Measurements from ENCODE around the gene SMPX. TPM values are rescaled to one million over a fixed set of nuclear protein-coding genes. Genes with fewer than 3 reads are reported as not detected.

Gene SMPX
- total RNA-seq, 1 donor from 2014 or later, result 3.5 TPM

DNA sequence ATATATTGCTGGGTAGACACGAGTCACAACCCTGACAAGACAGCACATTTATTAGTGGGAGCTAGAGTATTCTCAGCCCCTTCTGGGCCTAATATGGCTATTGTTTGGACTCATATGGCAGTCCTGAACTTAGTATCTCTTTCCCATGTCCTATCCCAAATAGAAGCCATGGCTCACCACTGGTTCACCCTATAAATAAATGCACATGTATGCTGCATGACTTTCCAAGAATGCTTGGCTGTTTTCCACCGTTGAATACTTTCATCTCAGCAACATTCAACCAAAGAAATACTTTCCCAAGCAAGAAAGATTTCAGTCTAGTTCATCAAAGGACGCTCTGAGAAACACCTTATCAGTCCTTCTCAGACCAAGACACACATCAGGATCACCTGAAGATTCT is 36.7 kb downstream of the SMPX start:
- H3K4me3 Mint-ChIP-seq, result no peak overlapping the region
- TF ChIP-seq, protein P1, sequence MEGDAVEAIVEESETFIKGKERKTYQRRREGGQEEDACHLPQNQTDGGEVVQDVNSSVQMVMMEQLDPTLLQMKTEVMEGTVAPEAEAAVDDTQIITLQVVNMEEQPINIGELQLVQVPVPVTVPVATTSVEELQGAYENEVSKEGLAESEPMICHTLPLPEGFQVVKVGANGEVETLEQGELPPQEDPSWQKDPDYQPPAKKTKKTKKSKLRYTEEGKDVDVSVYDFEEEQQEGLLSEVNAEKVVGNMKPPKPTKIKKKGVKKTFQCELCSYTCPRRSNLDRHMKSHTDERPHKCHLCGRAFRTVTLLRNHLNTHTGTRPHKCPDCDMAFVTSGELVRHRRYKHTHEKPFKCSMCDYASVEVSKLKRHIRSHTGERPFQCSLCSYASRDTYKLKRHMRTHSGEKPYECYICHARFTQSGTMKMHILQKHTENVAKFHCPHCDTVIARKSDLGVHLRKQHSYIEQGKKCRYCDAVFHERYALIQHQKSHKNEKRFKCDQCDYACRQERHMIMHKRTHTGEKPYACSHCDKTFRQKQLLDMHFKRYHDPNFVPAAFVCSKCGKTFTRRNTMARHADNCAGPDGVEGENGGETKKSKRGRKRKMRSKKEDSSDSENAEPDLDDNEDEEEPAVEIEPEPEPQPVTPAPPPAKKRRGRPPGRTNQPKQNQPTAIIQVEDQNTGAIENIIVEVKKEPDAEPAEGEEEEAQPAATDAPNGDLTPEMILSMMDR (IDR thresholded peaks at IDR 0.05; ENCODE audit: unreplicated experiment), result no peak
- H3K27ac Mint-ChIP-seq, result no peak overlapping the region
- no peaks in the 10 kb centered on the region for H3K9me3 Mint-ChIP-seq
- H3K4me1 Mint-ChIP-seq, result peaks cover 16% of the 10 kb centered on the region
- no peaks in the 10 kb centered on the region for H3K36me3 Mint-ChIP-seq
- H3K27me3 Mint-ChIP-seq (ENCODE audit: low read depth), result no peaks in the 10 kb centered on the region
- no peak for DNase-seq (ENCODE audit: low spot score in 2 of 2, unreplicated experiment in 2 of 2)

DNA sequence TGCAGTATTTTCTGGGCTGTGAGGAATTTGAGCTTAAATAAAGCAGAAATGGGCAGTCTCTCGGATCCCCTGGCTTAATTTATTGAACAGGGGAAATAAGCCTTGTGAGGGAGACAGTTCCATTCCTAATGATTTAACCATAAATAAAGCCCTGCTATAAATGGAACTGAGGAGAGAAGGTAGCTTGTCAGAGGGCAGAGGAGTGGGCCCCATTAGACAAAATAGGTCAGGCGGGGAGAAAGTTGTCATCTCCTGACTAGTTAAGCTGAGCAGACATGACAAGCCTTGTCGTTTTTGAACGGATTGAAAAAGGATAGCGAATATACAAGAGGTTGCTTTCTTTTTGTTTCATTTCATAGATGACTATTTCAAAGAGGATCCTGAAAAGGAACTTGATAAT is 39.3 kb downstream of the SMPX start:
- peaks cover 9% of the 10 kb centered on the region for H3K9me3 Mint-ChIP-seq
- DNase-seq (ENCODE audit: low spot score in 2 of 2, unreplicated experiment in 2 of 2), result no peak
- H3K27me3 Mint-ChIP-seq (ENCODE audit: low read depth), result no peaks in the 10 kb centered on the region
- H3K4me1 Mint-ChIP-seq, result peaks cover 11% of the 10 kb centered on the region
- H3K4me3 Mint-ChIP-seq, result no peak overlapping the region
- no peak overlapping the region for H3K27ac Mint-ChIP-seq
- TF ChIP-seq, protein P1 (IDR thresholded peaks at IDR 0.05; ENCODE audit: unreplicated experiment), result no peak
- no peaks in the 10 kb centered on the region for H3K36me3 Mint-ChIP-seq

- peaks cover 17% of the 10 kb centered on the region for H3K9me3 Mint-ChIP-seq
- TF ChIP-seq, protein P1 (IDR thresholded peaks at IDR 0.05; ENCODE audit: unreplicated experiment), result no peak
- no peak overlapping the region for H3K27ac Mint-ChIP-seq
- H3K4me3 Mint-ChIP-seq, result no peak overlapping the region
- no peaks in the 10 kb centered on the region for H3K36me3 Mint-ChIP-seq
- peaks cover 11% of the 10 kb centered on the region for H3K4me1 Mint-ChIP-seq
- no peaks in the 10 kb centered on the region for H3K27me3 Mint-ChIP-seq (ENCODE audit: low read depth)
- DNase-seq (ENCODE audit: low spot score in 2 of 2, unreplicated experiment in 2 of 2), result no peak
Observed at GRCh38 chrX:21717802-21718201, 40.1 kb downstream of the SMPX start.

GRCh38 chrX:21715825-21716224 is 42.1 kb downstream of the SMPX start:
- peaks cover 17% of the 10 kb centered on the region for H3K9me3 Mint-ChIP-seq

GRCh38 chrX:21715337-21715736 is 42.6 kb downstream of the SMPX start:
- peaks cover 17% of the 10 kb centered on the region for H3K9me3 Mint-ChIP-seq
- H3K36me3 Mint-ChIP-seq, result no peaks in the 10 kb centered on the region
- DNase-seq (ENCODE audit: low spot score in 2 of 2, unreplicated experiment in 2 of 2), result no peak
- H3K27ac Mint-ChIP-seq, result no peak overlapping the region
- H3K27me3 Mint-ChIP-seq (ENCODE audit: low read depth), result no peaks in the 10 kb centered on the region
- no peak overlapping the region for H3K4me3 Mint-ChIP-seq
- TF ChIP-seq, protein P1 (IDR thresholded peaks at IDR 0.05; ENCODE audit: unreplicated experiment), result no peak
- H3K4me1 Mint-ChIP-seq, result peaks cover 11% of the 10 kb centered on the region

More at GRCh38 chrX:21715825-21716224, 42.1 kb downstream of the SMPX start:
- Mint-ChIP-seq H3K27me3 (ENCODE audit: low read depth) (no peaks in the 10 kb centered on the region), H3K4me3 (no peak overlapping the region), H3K27ac (no peak overlapping the region), H3K4me1 (peaks cover 11% of the 10 kb centered on the region), H3K36me3 (no peaks in the 10 kb centered on the region)
- DNase-seq (ENCODE audit: low spot score in 2 of 2, unreplicated experiment in 2 of 2), result no peak
- TF ChIP-seq, protein P1 (IDR thresholded peaks at IDR 0.05; ENCODE audit: unreplicated experiment), result no peak

DNA sequence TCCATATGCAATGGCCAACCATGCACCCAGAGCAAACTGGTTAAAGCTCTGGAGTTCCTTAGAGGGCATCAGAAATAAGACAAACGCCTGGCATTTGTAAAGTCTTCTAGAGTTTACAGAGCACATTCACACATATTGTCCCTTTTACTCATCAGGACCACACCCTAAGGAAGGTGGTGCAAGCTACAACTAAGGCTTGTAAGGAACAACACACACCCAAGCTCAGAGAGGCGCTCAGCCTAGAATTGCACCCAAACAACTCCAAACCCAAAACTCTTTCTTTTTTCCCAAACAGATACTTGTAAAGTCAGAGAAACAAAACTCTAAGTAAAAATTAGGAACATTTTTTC is 46.1 kb downstream of the SMPX start:
- Mint-ChIP-seq H3K9me3 (peaks cover 28% of the 10 kb centered on the region), H3K27ac (no peak overlapping the region), H3K4me1 (peaks cover 6% of the 10 kb centered on the region), H3K36me3 (no peaks in the 10 kb centered on the region), H3K27me3 (ENCODE audit: low read depth) (no peaks in the 10 kb centered on the region), H3K4me3 (no peak overlapping the region)
- DNase-seq (ENCODE audit: low spot score in 2 of 2, unreplicated experiment in 2 of 2), result no peak
- TF ChIP-seq, protein P1 (IDR thresholded peaks at IDR 0.05; ENCODE audit: unreplicated experiment), result no peak

All from mesothelial cell of epicardium (in vitro differentiated cells).